ENCODE data around the gene PGM3.

GRCh38 chr6:83188501-83188900 is 4.6 kb downstream of the PGM3 start:
- TF ChIP-seq CTCF (tag by site-specific recombination; IDR thresholded peaks at IDR 0.05): no peak
- no peak for TF ChIP-seq YY1 (tag by site-specific recombination; IDR thresholded peaks at IDR 0.05)
- TF ChIP-seq ZNF175 (tag by site-specific recombination; IDR thresholded peaks at IDR 0.05): no peak
- no peak for TF ChIP-seq ZBTB26 (tag by site-specific recombination; optimal IDR thresholded peaks at IDR 0.05)
- no peak for TF ChIP-seq ZFP3 (tag by site-specific recombination; IDR thresholded peaks at IDR 0.05; ENCODE audit: low read depth)
- no peak for TF ChIP-seq ZNF623 (tag by site-specific recombination; IDR thresholded peaks at IDR 0.05)
- no peak for TF ChIP-seq ZNF768 (tag by site-specific recombination; IDR thresholded peaks at IDR 0.05)
- no peak for TF ChIP-seq ZNF707 (tag by site-specific recombination; IDR thresholded peaks at IDR 0.05)
- TF ChIP-seq ZNF121 (tag by site-specific recombination; IDR thresholded peaks at IDR 0.05): no peak
- no peak for TF ChIP-seq ZNF274 (IDR thresholded peaks at IDR 0.05; ENCODE audit: low read length)
- TF ChIP-seq ZNF274 (tag by site-specific recombination; IDR thresholded peaks at IDR 0.05; ENCODE audit: borderline replicate concordance): no peak
- no peak for TF ChIP-seq ATF2 (tag by site-specific recombination; IDR thresholded peaks at IDR 0.05; ENCODE audit: low read depth)
- no peak for TF ChIP-seq ZNF645 (tag by site-specific recombination; IDR thresholded peaks at IDR 0.05)
- TF ChIP-seq SALL2 (tag by site-specific recombination; IDR thresholded peaks at IDR 0.05; ENCODE audit: borderline replicate concordance): no peak
- no peak for TF ChIP-seq ZNF488 (tag by site-specific recombination; IDR thresholded peaks at IDR 0.05)

All from HEK293 (cell line).